Measurements from ENCODE around the gene CACNA2D3.

GRCh38 chr3:54273791-54274190 is 151.4 kb downstream of the CACNA2D3 start:
- no peak for TF ChIP-seq POLR2A (IDR thresholded peaks at IDR 0.05; ENCODE audit: low read length)
- no peak for TF ChIP-seq GATA1 (IDR thresholded peaks at IDR 0.05; ENCODE audit: low read depth, low read length)
